OCI-M2 (cell line): ENCODE data around the gene POLA2.

Source experiments
- DNase-seq: peaks from one replicate; lab custom pipeline; 2025; ENCODE audit not compliant: unreplicated experiment; lab: John Stamatoyannopoulos, UW

The POLA2 gene

GRCh38 chr11:65305501-65306268 lies 43.9 kb downstream of the POLA2 start:
- no peak for DNase-seq

GRCh38 chr11:65307298-65308229 lies 45.8 kb downstream of the POLA2 start:
- DNase-seq = no peak

DNA sequence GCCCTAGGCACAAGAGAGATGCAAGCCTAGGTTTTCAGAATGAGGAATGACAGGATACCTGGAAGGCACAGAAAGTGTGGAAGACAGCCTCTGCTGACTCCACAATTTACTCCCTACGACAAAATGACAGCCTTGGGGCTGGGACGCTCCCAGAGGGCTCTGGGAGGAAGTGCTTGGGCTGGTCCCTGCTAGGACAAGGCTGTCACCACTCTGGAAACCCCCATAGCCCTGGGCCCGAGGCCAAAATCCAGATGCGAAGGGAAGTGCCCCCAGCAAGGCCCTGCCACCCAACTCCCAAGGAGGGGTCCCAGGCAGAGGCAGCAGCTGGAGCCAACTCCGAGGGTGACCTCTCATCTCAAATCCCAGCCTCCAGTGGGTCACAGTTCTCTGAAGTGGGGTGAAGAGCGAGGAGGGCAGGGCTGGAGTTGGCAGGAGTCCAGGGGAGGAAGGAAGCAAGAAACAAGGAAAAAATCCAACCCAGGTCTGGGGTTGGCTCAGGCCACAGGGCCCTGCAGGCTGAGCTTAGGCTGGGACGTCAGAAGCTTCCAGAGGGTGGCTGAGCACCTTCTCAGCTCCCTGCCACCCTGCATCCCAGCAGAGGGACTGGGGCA lies 46.6 kb downstream of the POLA2 start:
- DNase-seq = no peak

DNA sequence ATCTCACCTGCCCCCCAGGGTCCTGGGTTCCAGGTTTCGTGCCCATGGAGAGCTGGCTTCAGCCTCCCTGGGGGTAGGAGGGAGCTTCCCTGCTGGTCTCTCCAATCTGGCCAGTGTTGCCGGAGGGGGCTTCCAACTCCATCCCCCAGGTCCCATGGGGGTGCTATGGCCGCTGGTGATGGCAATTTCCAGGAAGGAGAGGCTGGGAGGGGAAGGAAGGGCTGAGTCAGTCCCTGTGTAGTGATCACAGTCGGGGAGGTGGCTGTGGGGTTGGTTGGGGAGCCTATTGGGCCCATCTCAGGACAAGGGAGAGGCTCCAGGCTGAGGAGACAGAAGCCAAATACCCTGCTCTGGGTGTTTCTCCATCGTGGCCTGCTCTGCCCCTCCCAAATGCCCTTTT lies 47.2 kb downstream of the POLA2 start:
- DNase-seq = no peak

DNA sequence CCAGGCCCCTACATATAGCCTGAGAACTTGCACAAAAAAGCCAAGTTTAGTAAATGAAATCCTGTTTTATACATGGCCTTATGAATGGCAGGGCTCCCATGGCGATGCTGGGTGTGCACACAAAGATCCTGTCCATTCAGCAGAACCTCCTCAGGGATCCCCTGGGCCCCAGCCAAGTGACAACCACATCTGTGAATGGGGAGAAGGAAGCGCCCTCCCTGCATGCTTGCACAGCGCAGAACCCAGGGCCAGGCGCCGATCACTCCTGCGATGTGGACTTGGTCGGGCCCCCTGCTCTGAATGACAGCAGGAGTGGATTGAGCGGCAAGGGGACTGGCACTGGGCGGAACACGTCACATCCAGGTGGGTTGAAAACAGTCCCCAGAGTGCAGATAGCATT lies 48.5 kb downstream of the POLA2 start:
- DNase-seq = no peak

DNA sequence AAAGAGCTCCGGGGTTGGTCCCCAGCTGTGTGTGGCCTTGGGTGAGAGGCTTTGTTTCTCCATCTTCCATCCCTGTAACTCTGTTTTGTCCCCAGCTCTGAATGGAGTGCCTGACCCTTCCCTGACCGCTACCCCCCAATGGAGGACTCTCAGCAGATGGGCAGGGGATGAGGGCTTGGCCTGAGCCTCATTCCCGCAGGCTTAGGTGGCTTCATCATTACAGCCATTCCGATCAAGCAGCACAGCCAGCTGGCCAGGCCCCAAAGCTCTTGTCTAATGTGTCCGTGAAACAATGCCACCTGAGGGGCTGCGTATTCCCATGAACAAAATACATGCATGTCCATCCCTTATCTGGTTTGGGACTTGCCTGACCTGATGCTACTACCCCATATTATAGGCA lies 49.0 kb downstream of the POLA2 start:
- no peak for DNase-seq

DNA sequence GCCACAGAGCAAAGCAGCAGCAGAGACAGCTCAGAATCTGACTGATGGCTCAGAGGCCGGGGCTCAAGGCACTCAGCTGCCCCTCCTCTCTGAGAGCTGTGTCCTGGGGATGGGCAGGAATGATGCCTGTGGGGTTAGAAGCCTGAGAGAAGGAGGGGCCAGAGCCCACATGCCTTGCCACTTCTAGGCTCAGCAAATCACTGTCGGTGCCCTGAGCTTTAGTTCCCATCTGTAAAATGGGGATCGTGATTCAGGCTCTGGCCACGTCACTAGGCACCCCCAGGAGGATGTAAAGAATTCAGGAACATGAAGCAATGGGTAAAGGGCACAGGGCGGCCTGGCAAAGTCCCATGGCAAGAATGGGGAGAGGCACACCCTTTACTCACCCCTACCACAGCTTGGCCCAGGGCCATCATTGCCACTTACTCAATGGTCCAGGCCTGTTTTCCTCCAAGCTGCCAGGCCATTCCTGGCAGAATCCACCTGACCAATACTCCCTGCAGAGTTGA lies 49.5 kb downstream of the POLA2 start:
- DNase-seq = no peak

DNA sequence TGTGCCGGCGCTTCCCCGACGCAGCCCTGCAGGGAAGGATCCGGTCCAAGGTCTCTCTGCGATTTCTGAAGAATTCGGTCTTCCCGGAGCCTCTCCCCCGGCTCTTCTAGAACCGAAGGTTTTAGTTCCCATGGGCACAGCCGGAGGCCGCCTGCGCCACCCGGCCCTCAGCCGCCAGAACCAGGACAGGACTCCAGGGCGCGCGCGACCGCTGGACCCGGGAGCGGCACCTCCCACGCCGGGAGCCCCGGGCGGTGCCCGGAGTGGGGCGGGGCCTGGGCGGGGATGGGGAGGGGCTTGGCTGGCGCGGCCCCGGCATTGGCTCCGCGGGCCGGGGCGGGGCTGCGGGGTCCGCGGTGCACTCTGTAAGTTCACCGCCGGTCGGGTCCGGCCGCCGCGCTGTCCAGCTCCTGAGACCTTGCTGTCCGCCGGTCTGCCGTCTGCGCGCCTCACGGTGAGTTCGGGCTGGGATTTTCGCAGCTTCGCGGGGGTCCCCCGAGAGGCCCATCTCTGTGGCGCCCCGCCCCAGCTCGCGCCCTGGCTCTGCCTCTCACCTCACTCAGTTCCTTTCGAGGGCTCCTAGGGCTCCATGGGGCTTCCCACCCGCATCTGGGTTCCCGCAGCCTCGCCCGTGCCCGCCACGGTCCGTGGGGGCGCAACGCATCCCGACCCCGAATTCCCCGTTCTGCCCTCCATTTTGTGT lies 52.9 kb downstream of the POLA2 start, which contains the start of gene CDC42EP2:
TSS of gene CDC42EP2 (plus strand) at position 366 of the 703 bp plus-strand sequence. CDS start 6,033 bp downstream, outside the sequence.
- peak; percentile 28 for DNase-seq

DNA sequence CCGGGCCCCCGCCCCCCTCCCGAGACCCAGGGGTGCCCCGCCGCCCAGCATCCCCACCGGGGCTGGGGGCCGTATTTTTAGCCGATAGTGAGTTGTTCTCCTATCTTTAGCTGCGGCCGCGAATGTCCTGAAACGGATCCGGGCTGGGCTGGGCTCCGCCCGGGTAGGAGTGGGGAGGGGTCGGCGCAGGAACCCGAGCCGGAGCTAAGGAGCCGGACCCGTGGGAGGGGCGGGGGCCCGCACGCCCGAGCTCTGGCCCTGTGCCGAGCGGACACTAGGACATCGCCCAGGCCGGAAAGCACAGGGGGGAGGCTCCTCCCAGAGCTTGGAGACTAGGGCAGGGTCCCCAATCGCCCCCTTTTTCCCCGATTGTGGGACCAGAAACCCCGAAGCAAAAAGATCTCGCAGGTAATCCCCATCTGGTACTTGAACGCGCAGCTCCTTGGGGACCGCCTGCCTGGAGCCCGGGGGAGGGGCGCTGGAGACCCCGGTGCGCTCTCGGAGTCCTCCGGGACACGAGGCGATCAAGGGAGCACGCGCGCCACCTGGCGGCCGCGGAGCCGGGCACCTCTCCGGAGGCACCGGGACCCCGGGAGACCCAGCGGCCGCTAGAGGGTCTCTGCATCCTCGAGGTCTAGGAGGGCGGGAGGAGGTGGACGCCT lies 53.6 kb downstream of the POLA2 start:
- DNase-seq = peak; percentile 27

DNA sequence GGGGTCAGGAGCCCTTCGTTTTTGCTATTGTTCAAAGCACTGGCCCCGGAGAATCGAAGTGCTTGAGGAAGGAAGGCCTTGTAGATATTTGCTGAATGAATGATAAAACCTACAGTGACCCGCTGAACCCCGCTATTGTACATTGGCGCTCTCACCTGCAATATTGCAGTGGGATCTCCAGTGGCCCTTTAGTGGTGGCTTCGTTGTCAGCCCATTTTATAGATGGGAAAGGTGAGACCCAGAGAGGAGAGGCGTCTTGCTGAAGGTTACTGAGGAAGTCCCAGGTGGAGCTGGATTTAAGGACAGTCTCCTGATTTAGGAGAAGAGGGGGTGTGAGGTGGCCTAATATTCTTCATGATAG lies 54.1 kb downstream of the POLA2 start:
- DNase-seq = no peak

GRCh38 chr11:65316227-65317024 lies 54.7 kb downstream of the POLA2 start:
- DNase-seq = no peak

DNA sequence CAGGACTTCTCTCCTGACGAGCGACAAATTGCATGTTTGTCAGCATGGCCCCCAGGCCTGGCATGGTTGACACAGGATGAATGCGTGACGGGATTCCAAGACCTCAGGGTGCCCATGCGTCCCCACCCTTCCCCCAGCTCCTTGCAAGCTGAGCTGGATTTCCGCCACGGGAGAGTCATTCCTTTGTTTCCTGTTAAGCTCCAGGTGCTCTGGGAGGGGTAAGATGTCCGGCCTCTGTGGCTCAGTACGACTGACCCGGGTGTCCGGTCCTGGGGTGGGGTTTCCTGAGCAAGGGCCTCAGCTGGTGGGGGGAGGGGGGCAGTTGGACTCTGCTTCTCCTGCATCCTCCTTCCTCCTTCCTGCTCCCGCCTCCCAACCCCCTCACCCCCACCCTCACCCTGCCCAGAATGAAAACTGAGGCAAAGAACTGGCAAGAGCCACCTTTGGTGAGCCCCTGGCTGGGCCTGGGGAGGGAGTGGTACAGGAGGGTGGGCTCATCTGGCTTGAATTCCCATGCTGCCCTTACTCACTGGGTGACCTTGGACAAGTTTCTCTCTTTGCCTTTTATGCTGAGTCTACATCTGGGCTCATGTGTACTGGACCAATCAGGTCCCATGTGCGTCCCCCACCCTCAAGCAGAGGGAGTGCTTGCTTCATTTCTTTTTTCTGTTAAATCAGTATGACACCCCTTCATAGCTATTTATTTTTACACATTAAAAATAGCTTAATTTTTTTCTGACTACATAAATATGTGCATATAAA lies 55.4 kb downstream of the POLA2 start:
- DNase-seq = no peak

GRCh38 chr11:65320386-65321075 lies 58.8 kb downstream of the POLA2 start:
- DNase-seq = no peak

GRCh38 chr11:65321076-65321475 lies 59.3 kb downstream of the POLA2 start:
- no peak for DNase-seq

DNA sequence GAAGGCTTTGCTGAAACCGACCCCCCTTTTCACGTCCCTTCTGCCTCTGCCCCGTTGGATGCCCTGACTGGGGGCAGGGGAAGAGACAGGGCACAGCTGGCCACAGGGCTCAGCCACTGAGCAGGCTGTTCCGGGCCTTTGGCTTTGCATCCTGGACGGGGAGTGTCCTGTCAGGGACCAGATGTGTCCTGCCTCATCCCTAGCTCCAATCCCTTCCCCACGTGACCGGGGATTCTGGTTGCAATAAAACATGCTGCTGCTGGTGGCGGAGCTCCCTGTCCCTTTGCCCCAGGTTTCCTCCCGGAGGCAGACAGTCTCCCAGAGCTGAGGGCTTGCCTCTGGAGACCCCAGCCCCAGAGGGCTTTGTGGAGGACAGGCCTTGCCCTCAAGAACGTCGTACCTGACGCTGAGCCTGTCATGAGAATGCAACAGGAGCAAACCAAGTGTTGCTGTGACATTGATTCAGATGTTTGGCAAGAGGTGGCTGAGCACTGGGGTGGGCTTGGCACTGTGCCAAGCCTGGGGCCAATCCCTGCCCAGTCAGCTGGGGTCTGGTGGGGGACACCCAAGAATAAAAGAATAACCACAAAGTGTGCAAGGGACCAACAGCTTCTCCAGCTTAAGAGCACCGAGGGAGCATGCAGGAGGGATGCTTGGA lies 60.2 kb downstream of the POLA2 start:
- no peak for DNase-seq

- DNase-seq = no peak
Measured at GRCh38 chr11:65323813-65324212, 62.1 kb downstream of the POLA2 start.

- no peak for DNase-seq
Measured at GRCh38 chr11:65325435-65325834, 63.7 kb downstream of the POLA2 start.

DNA sequence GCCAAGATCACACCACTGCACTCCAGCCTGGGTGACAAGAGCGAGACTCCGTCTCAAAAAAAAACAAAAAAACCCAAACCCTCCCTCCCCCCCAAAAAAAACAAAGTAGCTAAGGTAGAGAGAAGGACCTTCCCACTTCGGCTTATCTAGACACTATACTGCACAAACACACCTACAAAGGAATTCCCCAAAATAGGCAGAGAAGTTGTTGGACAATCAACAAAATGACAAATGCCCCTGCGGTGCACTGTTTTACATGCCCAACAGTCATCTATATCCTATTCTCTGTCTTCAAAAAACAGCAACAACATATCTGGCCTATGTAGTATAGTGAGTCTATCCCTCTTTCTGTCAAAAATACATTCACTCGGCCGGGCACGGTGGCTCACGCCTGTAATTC lies 65.3 kb downstream of the POLA2 start:
- DNase-seq = no peak
